Measurements from ENCODE around the gene RXFP3. TPM values are rescaled to one million over a fixed set of nuclear protein-coding genes. Genes with fewer than 3 reads are reported as not detected.
"Not testable (repeated sequence)": the region's sequence is repeated elsewhere in the genome, so short reads cannot be mapped to it uniquely, and the experiment has no call there.

Gene RXFP3
- total and polyA plus RNA-seq, 8 donors: 0.09 to 0.16 (median 0.09) TPM; not detected in 5

DNA sequence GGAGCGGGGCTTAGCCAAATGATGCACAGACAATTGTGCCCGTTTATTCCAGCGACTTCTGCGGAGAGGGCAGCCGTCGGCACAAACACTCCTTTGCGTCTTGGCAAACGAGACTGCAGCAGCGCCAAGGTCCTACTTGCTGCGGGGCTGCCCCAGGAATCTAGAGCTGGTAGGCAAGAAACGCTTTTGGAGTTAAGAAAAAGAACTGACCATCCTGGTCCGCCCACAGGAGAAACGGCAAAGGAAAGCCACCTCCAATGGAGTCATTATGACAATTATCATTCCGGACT, 2.3 kb downstream of the RXFP3 start:
- intact Hi-C loops (cut with DNase I): loop anchor here in 2 of 3 donors (10.0 kb wide), 2 partner anchors 464 to 504 kb away; no protein-coding TSS in a partner anchor
- Histone ChIP-seq H3K9me3 (no peaks in the 10 kb centered on the region), H3K4me3 (no peak overlapping the region), H3K36me3 (no peaks in the 10 kb centered on the region), H3K27ac (no peak overlapping the region), H3K4me1 (no peaks in the 10 kb centered on the region), H3K27me3 (peaks cover 0 to 23% (median 7%) of the 10 kb centered on the region in 4 donors)
- 29 to 30% methylated on average over 14 of the region's 14 CpGs for WGBS, 2 donors
- TF ChIP-seq, protein P1, sequence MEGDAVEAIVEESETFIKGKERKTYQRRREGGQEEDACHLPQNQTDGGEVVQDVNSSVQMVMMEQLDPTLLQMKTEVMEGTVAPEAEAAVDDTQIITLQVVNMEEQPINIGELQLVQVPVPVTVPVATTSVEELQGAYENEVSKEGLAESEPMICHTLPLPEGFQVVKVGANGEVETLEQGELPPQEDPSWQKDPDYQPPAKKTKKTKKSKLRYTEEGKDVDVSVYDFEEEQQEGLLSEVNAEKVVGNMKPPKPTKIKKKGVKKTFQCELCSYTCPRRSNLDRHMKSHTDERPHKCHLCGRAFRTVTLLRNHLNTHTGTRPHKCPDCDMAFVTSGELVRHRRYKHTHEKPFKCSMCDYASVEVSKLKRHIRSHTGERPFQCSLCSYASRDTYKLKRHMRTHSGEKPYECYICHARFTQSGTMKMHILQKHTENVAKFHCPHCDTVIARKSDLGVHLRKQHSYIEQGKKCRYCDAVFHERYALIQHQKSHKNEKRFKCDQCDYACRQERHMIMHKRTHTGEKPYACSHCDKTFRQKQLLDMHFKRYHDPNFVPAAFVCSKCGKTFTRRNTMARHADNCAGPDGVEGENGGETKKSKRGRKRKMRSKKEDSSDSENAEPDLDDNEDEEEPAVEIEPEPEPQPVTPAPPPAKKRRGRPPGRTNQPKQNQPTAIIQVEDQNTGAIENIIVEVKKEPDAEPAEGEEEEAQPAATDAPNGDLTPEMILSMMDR (IDR thresholded peaks at IDR 0.05): no peak
- DNase-seq (no peak), ATAC-seq (no peak), FAIRE-seq (no peak)

DNA sequence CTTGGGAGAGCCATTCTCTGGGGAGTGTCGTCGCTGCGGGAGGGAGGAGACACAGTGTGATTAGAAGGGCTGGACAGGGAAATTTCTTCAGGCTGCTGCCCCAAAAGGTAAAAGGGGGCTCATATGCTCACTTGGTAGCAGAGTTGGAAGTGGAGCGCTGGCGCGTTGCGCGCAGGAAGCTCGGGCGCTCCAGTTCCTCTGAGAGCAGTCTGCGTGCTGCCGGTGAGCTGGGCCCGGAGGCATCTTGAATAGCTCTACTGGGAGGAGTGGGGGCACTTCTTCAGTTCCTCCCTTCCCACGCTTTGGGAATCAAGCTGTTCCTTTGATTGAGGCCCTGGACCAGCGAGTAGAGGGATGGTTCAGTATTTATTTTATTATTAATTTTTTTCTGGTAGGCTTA, 2.7 kb downstream of the RXFP3 start:
- H3K4me3 ChIP-seq: no peak overlapping the region
- H3K9me3 ChIP-seq: no peaks in the 10 kb centered on the region
- TF ChIP-seq, protein P1 (IDR thresholded peaks at IDR 0.05): no peak
- FAIRE-seq: no peak
- H3K27ac ChIP-seq: no peak overlapping the region
- no peak for ATAC-seq
- intact Hi-C loops (cut with DNase I): loop anchor here in 2 of 3 donors (10.0 kb wide), 2 partner anchors 464 to 504 kb away; no protein-coding TSS in a partner anchor
- H3K27me3 ChIP-seq: peaks cover 0 to 23% (median 7%) of the 10 kb centered on the region in 4 donors
- no peaks in the 10 kb centered on the region for H3K4me1 ChIP-seq
- WGBS, 2 donors: 20 to 26% methylated on average over 15 of the region's 15 CpGs
- peak in 1 of 6 donors; percentile 43 for DNase-seq
- H3K36me3 ChIP-seq: no peaks in the 10 kb centered on the region

DNA sequence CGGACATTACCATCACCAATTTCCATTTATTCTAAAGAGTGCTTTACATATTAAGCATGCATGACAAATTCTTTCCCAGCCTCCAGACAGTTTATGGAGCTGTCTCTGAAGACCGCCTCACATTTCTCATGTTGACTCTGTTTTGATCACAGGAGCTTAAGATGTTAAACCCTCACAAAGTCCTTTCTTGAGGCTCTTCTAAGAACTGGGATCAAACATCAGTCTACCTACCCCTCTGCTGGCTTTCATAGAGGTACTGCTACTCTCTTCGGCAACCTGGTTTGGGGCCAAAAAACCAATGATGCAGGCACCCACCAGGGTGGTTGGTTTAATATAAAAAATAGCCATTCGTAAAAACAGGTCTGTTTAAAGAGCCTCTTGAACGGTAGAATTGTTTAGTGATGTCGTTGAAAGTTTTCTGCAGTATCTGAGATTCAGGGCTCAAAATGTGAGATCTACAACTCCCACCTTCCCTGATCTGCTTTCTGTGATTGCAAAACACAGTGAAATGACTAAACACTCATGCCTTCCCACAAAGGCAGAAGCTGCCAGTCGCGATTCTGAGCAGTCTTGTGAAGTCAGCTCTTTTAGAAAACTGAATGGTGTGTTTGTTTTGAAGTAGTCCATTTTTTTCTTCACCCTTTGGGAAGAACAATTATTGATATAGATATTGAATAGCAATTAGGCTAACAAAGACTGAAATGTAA, 3.5 kb downstream of the RXFP3 start:
- Histone ChIP-seq H3K4me3 (no peak overlapping the region), H3K9me3 (no peaks in the 10 kb centered on the region), H3K27me3 (peaks cover 0 to 23% (median 7%) of the 10 kb centered on the region in 4 donors), H3K27ac (no peak overlapping the region), H3K4me1 (no peaks in the 10 kb centered on the region), H3K36me3 (no peaks in the 10 kb centered on the region)
- intact Hi-C loops (cut with DNase I): loop anchor here in 2 of 3 donors (10.0 kb wide), 2 partner anchors 465 to 505 kb away; no protein-coding TSS in a partner anchor
- TF ChIP-seq, protein P1 (IDR thresholded peaks at IDR 0.05): no peak
- FAIRE-seq (no peak), ATAC-seq (no peak), DNase-seq (no peak)
- 53 to 66% methylated on average over 8 of the region's 8 CpGs for WGBS, 2 donors

DNA sequence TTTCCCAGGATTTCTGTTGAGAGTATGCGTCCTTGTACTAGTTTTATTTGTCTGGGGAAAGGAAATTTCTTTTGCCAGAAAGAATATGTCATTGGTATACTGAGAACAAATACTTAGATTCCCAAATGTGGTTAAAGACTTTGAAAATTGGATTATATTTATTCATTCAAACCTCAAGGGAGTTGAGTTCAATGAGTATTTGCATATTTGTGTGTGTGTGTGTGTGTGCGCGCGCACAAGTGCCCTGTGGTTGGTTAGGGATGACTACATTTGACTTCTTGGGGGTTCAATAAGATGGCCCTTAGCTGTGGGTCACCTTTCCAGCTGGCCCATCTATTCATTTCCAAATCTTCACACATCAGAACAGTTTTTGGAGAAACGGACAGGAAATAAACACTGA, 4.9 kb downstream of the RXFP3 start:
- no peaks in the 10 kb centered on the region for H3K36me3 ChIP-seq
- DNase-seq (no peak), ATAC-seq (no peak), FAIRE-seq (no peak)
- H3K27me3 ChIP-seq: peaks cover 0 to 23% (median 7%) of the 10 kb centered on the region in 4 donors
- TF ChIP-seq, protein P1 (IDR thresholded peaks at IDR 0.05): no peak
- WGBS, 2 donors: 71 to 74% methylated on average over 5 of the region's 5 CpGs
- no peaks in the 10 kb centered on the region for H3K4me1 ChIP-seq
- no peak overlapping the region for H3K27ac ChIP-seq
- intact Hi-C loops (cut with DNase I): no loop called here
- H3K9me3 ChIP-seq: no peaks in the 10 kb centered on the region
- H3K4me3 ChIP-seq: no peak overlapping the region

DNA sequence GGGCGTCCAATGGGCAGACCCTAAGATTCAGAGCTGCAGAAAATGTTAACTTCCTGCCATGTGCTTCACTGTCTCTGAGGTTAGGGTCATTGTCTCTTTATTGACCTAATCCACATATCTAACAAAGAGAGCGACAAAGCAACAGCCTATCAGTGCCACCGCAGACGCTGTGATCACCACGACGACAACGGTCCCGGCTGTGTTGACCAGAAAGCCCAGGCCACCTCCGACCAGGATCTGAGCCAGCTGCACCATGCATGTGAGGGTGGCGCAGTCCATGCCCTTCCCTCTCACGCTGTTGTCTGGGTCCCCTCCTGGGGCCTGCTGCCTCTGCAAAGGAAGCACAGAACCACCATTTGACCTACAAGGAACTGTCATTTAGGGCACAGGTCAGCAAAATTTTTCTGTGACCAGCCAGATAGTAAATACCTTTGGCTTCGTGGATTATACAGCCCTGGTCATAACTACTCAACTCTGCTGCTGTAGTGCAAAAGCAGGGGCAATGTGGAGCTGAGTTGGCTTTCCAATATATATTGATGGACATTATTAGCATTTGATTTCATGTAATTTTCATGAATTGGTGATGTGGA, 8.5 kb downstream of the RXFP3 start:
- FAIRE-seq (no peak), DNase-seq (no peak), ATAC-seq (no peak)
- WGBS, 2 donors: 42 to 58% methylated on average over 12 of the region's 12 CpGs
- Histone ChIP-seq H3K9me3 (no peaks in the 10 kb centered on the region), H3K27ac (no peak overlapping the region), H3K27me3 (no peaks in the 10 kb centered on the region), H3K4me1 (no peaks in the 10 kb centered on the region), H3K36me3 (no peaks in the 10 kb centered on the region), H3K4me3 (no peak overlapping the region)
- TF ChIP-seq, protein P1 (IDR thresholded peaks at IDR 0.05): no peak
- intact Hi-C loops (cut with DNase I): no loop called here

DNA sequence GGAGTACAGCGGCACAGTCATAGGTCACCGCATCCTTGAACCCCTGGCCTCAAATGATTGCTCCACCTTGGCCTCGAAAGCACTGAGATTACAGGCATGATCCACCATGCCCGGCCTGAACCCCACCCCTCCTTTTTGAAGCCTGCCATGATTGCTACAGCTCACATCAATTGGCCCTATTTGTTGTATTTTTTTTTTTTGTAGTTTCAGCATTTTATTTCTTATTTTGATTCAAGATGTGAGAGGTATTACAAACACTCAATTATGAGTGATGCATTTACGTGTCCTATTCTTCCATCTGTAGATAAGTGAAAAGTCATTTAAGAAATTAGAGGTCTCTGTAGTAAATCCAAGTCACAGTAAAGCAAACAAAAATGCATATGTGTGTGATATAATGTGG, 16.0 kb downstream of the RXFP3 start:
- H3K4me1 ChIP-seq; intact Hi-C loops (cut with DNase I); H3K27ac ChIP-seq; H3K36me3 ChIP-seq; H3K4me3 ChIP-seq; H3K9me3 ChIP-seq; H3K27me3 ChIP-seq; ATAC-seq; DNase-seq: not testable (repeated sequence)
- WGBS, 2 donors: 66 to 70% methylated on average over 5 of the region's 5 CpGs
- FAIRE-seq: peak; percentile 73

All from pancreas (tissue), 10 donors.